ENCODE results near the gene KIAA1217.

DNA sequence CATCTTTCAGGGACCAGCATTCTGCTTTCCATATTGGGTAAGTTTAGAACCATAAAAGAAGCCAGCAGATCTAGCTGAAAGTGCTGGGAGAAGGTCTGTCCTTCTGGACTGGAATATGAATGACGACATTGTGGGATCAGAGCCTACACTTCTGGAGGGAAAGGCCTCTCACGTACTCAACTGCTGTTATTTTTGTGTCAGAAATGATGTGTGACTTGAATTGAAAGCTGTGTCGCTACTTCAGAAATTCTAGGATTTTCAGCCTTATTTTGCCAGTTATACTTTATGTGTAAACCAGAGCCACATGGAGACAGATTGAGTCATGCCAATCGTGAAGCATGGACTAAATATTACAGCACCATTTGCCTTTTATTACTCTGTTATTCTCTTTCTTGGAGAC is 231.0 kb downstream of the KIAA1217 start:
- TF ChIP-seq EZH2 (IDR thresholded peaks at IDR 0.05; ENCODE audit: borderline replicate concordance, low read depth, low read length, poor library complexity, severe bottlenecking) = no peak
- TF ChIP-seq, protein P1, sequence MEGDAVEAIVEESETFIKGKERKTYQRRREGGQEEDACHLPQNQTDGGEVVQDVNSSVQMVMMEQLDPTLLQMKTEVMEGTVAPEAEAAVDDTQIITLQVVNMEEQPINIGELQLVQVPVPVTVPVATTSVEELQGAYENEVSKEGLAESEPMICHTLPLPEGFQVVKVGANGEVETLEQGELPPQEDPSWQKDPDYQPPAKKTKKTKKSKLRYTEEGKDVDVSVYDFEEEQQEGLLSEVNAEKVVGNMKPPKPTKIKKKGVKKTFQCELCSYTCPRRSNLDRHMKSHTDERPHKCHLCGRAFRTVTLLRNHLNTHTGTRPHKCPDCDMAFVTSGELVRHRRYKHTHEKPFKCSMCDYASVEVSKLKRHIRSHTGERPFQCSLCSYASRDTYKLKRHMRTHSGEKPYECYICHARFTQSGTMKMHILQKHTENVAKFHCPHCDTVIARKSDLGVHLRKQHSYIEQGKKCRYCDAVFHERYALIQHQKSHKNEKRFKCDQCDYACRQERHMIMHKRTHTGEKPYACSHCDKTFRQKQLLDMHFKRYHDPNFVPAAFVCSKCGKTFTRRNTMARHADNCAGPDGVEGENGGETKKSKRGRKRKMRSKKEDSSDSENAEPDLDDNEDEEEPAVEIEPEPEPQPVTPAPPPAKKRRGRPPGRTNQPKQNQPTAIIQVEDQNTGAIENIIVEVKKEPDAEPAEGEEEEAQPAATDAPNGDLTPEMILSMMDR (conservative IDR thresholded peaks at IDR 0.05; ENCODE audit: low read depth, low read length) = no peak
